GM21447 (cell line): ENCODE results near the gene MED17.

Source experiments
- ATAC-seq: cut with Tn5 transposase; IDR thresholded peaks from one replicate; pipeline ENCODE4 v1.9.1; 2021; ENCODE audit not compliant: unreplicated experiment

The MED17 gene

DNA sequence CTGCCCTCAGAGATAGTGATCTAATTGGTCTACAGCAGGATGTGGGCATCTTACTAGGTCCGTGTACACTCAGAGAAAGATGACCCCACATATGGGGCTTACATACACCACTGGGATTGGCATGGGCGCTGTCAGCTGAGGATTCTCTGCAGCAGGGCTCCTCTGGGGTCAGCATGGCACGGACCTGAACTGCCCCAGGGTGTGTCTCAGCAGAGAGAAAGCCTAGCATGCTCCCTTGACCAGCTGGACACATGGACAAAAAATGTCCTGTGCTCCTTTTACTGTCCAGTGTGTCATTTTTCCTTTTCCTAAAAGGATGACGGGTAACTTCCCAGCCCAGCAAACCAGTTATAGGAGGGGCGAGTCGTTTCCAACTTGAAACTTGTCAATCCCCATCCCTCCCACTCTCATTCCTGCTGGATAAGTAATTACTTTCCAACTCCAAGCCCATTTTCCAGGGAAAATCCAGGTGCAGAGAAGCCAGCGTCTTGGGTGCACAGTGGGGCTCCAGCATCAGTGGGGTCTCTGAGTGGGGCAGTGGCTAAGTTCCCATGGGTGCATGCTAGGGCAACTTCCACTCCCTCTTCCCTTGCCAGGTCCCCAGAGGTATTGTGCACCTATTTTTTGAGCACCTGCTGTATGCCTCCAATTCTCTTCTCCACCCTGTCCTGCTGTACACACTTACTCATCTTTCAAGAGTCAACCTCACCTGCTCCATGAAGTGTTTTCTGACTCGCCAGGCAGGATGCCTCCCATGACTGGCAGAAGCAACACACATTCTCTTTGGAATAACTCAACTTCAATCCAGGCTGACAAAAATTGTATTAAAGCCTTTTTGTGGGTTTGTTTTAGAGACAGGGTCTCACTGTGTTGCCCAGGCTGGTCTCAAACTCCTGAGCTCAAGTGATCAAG, 61.4 kb downstream of the MED17 start:
- ATAC-seq, result no peak

DNA sequence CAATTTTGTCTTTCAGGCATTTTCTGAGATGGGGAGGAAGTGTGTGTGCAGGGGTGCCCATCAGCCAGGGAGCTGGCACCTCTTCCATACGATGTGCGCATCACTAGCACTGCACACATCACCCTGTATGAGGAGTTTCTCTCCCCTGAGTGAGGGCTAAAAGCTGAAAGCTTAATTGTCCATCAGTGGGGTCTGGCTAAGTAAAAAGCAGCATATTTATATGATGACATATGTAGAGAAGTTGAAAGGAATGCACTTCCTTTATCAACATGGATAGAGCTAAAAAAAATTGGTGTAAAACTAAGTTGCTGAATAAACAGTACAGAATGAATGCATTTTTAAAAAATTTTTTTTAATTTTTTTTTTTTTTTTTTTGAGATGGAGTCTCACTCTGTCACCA, 62.3 kb downstream of the MED17 start:
- no peak for ATAC-seq

DNA sequence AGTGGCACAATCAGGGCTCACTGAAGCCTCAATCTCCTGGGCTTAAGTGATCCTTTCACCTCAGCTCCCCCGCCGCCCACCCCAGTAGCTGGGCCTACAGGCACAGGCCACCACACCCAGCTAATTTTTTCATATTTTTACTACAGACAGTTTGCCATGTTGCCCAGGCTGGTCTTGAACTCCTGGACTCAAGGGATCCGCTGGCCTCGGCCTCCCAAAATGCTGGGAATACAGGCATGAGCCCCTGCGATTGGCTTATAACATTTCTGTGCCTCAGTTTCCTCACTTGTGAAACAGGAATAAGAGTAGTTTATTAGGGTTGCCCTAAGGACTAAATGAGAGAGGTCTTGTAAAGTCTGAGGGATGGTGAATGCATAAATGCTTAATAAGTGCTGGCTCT, 65.1 kb downstream of the MED17 start:
- no peak for ATAC-seq

DNA sequence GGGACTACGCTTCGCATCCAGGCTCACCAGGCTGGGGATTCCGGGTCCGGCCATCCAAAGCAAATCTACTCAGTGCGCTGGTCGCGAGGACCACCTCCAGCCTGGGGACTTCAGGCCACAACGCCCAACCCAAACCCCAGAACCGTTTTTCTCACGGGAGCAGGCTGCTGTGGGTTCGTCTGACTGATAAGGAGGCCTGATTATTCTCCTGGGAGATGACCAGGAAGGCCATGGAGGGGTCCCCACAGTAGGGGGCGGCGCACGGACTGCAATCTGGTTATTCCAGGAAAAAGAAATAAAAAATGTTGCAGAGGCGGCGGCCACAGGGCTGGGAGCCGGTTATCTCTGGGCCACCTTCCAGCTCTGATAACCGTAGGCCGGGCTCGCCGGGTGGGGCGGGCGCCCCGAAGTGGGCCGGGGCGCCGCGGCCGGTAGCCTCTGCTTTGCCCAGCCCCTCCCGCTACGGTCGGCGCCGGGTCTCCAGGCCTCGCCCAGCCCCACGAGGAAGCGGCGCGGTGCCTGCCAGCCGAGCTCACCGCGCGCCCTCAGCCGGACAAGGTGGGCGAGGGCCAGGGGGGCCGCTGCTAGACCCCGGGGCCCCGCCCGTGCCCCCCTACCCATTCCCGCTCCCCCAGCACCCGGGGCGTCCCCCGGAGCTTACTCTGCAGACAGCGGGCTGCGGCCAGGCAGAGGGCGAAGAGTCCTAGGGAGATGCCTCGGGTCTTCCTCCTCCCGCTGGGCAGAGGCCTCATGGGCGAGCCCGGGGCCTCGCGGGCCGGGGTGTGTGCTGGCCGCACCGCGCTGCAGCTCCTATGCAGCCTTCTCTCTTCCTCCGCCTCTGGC, 65.9 kb downstream of the MED17 start:
- no peak for ATAC-seq

DNA sequence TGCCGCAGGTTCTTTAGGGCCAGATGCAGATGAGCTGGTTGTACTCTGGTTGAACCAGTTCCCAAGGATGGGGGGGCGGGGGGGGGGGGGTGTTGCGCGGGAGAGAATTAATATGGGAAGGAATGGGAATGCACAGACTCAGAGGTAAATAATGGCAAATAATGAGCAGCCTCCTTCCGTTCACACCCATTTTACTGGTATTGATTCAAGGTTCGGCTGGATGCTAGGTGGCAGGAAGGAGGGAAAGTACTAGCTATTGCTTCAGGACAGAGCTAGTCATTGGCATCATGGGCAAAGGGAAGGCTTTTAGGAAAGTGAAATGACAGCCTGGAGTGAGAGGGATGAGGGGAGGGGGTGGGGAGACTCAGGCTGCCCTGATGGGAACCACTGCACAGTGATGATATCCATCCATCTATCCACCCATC, 66.5 kb downstream of the MED17 start, which contains the start of gene VSTM5:
Gene VSTM5 (minus strand): TSS at position 25 of the 425 bp plus-strand sequence. CDS start 116 bp downstream, outside the sequence.
- no peak for ATAC-seq

DNA sequence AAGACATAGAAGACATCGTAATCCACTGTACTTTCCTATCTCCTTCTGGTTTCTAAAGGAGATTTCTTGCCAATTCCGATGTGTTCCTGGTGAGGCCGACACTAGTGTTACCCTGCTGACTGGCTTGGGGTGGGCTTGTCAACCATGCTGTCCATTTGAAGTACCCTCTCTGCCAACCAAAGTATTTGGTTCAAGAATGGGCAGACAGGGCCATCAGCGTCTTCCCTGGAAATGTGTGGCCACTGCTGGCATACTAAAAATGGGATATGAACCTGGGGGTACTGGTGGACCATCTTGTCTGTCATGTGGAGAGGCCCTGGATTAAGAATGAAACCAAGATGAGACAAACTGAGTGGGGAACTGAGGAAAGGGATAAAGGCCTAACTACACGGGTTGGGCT, 68.2 kb downstream of the MED17 start:
- no peak for ATAC-seq

DNA sequence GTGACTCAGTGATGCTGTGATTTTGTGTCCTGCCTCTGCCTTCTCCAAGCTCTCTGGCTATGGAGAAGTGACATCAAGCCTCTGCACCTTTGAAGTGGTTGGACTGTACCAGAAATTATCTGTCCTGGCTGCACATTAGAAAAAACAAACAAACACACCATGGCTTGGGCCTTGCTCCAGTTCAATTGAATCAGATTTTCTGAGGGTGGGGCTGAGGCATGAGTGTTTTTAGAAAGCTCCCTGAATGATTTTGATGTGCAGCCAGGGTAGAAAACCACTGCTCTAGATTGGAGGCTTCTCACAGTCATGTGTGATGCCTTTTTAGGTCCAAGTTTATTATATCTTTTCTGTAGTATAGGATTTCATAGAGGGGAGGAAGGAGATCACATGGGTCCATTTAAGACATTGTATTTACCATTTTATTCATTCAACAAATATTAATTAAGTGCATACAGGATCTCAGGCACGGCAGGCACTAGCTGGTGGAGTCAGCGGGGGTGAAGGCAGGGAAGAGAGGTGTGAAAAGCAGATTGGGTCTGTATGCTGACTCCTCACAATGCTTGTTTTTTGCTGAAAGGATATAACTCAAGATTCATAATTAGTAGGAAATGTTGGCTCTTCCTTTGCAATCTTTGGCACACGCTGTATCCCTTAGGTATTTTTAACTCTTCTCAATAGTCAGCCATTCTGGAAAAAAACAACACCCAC, 73.5 kb downstream of the MED17 start:
- ATAC-seq, result no peak

DNA sequence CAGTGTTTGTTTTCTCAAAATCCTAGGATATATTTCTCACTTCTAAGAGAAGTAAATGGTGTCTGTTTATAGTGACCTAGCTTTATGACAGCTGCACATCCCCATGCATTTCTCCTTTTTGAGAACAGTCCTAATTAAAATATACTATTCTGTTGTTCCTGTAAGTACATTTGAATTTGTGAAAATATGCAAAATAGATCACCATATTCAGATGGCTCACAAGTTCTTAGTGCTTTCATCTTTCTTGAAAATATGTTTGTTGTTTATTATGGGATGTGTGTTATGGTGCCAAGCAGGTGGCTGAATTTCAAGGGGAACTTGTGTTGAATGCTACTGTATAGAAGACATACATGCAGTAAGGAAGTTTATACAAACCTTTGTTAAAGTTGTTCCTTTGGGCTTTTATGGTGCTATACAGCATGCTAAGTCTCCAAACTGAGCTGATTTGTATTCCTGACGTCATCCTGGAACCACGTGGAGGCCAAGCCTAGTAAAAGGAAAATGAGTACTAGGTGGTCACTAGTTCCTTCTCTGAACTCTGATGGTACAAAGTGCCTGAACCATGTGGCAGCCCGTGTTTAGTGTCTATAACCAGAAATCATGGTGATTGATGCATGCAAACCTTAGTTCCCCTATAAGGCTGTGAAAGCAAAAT, 74.2 kb downstream of the MED17 start:
- ATAC-seq, result no peak

DNA sequence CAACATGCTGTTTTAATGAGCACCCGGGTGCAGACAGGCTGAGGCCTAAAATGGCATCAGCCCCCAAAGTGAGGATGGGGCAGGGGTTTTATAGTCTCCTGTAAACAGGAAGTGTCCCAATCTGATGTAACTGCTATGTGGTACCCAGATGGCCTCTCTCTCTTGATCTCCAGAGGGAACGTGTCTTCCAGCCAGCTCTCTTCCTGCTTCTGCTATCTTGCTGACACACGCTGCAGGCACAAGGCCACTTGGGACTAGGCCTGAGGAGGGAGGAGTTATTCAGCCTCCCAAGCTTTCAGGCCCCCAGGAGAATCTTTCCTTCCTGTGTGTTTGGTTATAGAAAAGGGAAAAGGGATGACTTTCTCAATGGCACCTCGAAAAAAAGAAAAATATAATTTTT, 77.7 kb downstream of the MED17 start:
- ATAC-seq, result no peak
